Sciatic nerve (tissue), 2 donors: Measurements from ENCODE around the gene H19. TPM values are rescaled to one million over a fixed set of nuclear protein-coding genes. Genes with fewer than 3 reads are reported as not detected.
A peak's percentile ranks its signal among the peaks of the same experiment; 100 is the strongest.

ENCODE experiments used
- ATAC-seq: fragments of 200-7000 bp; cut with Tn5 transposase; one replicate; pipeline ENCODE4 v1.9.1; 2020; ENCODE audit warnings: mild to moderate bottlenecking, moderate library complexity
- DNase-seq: peaks from one replicate; pipeline ENCODE4 v3.0.0-alpha.2; 2020; ENCODE audit warnings: low spot score
- intact Hi-C: fragments of 100-400 bp; cut with DNase I; formaldehyde crosslinking; loops from one replicate; pipeline ENCODE4 v1.14.2; 2022
- total RNA-seq: library from RNA; stranded (reverse); fragmentation: NEBNext Ultra II Directional; extraction: Animal tissue kit (Norgen Biotek cat#: 25700); gene quantifications from one replicate; pipeline ENCODE4 v1.2.1, GENCODE V29; 2021
- donor health status: DM: no; HTN: no; CAD: no.
- donor health status: DM: no; HTN: no; CAD: no.

The H19 gene
- total RNA-seq, 1 donor from 2014 or later: 1,096 TPM

GRCh38 chr11:1953489-1954266 is 44.0 kb downstream of the H19 start:
- DNase-seq: peak; percentile 54

GRCh38 chr11:1952806-1953482 is 44.7 kb downstream of the H19 start:
- ATAC-seq (no peak), DNase-seq (peak; percentile 48)
- intact Hi-C loops: no loop called here

More at GRCh38 chr11:1953489-1954266, 44.0 kb downstream of the H19 start:
- intact Hi-C loops: no loop called here
- peak; percentile 56 for ATAC-seq

GRCh38 chr11:1949922-1950321 is 47.7 kb downstream of the H19 start:
- ATAC-seq: no peak
- intact Hi-C loops: no loop called here
- DNase-seq: no peak

GRCh38 chr11:1949302-1949701 is 48.3 kb downstream of the H19 start:
- DNase-seq (peak; percentile 31), ATAC-seq (no peak)
- intact Hi-C loops: no loop called here

- intact Hi-C loops: no loop called here
- DNase-seq (no peak), ATAC-seq (peak; percentile 47)
These were observed 49.3 kb downstream of the H19 start for GRCh38 chr11:1948389-1948788.

GRCh38 chr11:1947592-1948237 is 49.9 kb downstream of the H19 start:
- ATAC-seq (peak; percentile 67), DNase-seq (no peak)
- intact Hi-C loops: no loop called here

- DNase-seq (no peak), ATAC-seq (peak; percentile 41)
- intact Hi-C loops: no loop called here
These were observed 50.7 kb downstream of the H19 start, which contains the start of gene MRPL23 for GRCh38 chr11:1946812-1947484. Gene MRPL23 (plus strand): TSS chr11:1947332. CDS start chr11:1947363, 31 bp downstream.

Other genes with a start within 250 kb of the H19 start
- 3.4 TPM for gene IFITM10, start 247.2 kb downstream of the H19 start, total RNA-seq
- 554 TPM for gene CTSD, start 233.9 kb downstream of the H19 start, total RNA-seq
- 1.1 TPM for gene SYT8, start 162.9 kb downstream of the H19 start, total RNA-seq
- gene TNNI2, start 158.9 kb downstream of the H19 start, total RNA-seq: not detected
- gene LSP1, start 144.8 kb downstream of the H19 start, total RNA-seq: 89.6 TPM
- gene PRR33, start 105.9 kb downstream of the H19 start, total RNA-seq: not detected
- gene TNNT3, start 78.1 kb downstream of the H19 start, total RNA-seq: 35.6 TPM
- gene MRPL23, start 50.5 kb downstream of the H19 start, total RNA-seq: 39.5 TPM
- 473 TPM for gene IGF2, start 141.5 kb upstream of the H19 start, total RNA-seq
- gene INS, start 163.4 kb upstream of the H19 start, total RNA-seq: 1.5 TPM
- 0.36 TPM for gene TH, start 174.0 kb upstream of the H19 start, total RNA-seq